ENCODE measurements around the gene NDUFA1.
"Not testable (repeated sequence)": the region's sequence is repeated elsewhere in the genome, so short reads cannot be mapped to it uniquely, and the experiment has no call there.

The NDUFA1 gene

GRCh38 chrX:119871599-119872395 lies at the start of gene NDUFA1, which contains the start of gene RNF113A:
TSS of gene NDUFA1 (plus strand) at chrX:119871832. CDS start at chrX:119871912, 80 bp downstream.
TSS of gene RNF113A (minus strand) at chrX:119871733. CDS start at chrX:119871613, 120 bp downstream.
- peak; percentile 49 for DNase-seq (ENCODE audit: low read depth)

DNA sequence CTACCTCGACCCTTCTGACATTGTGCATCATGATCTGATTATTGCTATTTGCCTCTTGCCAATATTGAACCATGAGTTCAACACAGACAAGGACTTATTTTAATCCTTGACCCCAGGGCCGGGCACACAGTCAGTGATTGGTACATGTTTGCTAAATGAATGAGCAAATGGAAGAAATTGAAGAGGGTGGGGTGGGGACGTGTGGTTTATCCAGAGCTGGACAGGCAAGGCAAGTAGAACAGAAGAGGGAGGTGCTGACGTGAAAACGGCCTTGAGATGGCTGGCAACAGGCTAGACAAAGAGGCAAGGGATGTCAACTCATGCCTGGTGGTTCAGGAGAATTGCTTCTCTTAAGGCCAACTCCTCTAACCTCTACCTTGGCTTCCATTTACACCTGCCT lies 47.4 kb upstream of the NDUFA1 start:
- not testable (repeated sequence) for DNase-seq (ENCODE audit: low read depth)

DNA sequence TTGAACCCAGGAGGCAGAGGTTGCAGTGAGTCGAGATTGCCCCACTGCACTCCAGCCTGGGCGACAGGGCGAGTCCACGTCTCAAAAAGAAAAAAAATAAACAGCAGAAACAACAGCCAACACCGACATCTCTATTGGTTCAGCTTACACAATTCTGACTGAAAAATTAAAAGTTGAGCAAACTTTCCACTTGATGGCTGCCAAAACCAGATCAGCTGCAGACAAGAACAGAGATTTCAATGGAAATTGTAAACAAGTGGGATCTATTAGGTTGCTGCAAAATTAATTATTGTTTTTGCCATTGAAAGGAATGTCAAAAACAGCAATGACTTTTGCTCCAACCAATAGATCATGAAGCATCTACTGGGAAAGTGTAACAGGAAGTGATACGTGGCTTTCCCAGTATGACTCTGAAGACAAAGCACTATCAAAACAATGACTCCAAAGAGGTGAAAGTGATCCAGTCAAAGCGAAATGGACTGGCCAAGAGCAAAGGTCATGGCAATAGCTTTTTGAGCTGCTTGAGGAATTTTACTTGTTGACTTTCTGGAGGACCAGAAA lies 45.2 kb upstream of the NDUFA1 start:
- peak; percentile 11 for DNase-seq (ENCODE audit: low read depth)

DNA sequence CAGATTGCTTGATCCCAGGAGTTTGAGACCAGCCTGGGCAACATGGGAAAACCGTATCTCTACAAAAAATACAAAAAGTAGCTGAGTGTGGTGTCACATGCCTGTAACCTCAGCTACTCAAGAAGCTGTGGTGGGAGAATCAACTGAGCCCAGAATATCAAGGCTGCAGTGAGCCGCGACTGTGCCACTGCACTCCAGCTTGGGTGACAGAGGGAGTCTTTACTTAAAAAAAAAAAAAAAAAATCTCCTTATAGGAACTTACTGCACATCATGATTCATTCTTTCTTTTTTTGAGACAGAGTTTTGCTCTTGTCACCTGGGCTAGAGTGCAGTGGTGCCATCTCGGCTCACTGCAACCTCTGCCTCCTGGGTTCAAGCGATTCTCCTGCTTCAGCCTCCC lies 43.2 kb upstream of the NDUFA1 start:
- DNase-seq (ENCODE audit: low read depth) = no peak

DNA sequence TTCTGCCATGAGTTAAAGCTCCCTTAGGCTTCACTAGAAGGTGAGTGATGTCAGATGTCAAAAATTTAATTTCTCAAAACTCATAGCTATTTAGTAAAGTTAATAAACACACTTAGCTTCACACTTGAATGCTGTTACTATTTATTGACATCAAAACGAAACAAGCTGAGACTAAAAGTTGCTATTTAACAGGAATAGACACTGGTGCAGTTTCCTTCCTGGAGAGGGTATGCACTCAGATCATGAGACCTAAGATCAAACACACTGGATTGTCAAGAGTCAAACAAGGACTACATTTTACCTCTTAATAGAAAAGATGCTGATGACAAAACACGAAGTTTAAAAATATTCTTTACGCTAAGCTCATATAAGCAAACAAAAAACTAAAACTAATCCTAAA lies 37.7 kb upstream of the NDUFA1 start:
- DNase-seq (ENCODE audit: low read depth) = no peak

- DNase-seq (ENCODE audit: low read depth) = peak; percentile 84
Measured at GRCh38 chrX:119852382-119853353, 19.0 kb upstream of the NDUFA1 start, which contains the start of gene UPF3B. TSS of gene UPF3B (minus strand) at chrX:119852963. CDS start at chrX:119852928, 35 bp downstream.

- DNase-seq (ENCODE audit: low read depth) = no peak
Measured at GRCh38 chrX:119853444-119853843, 18.2 kb upstream of the NDUFA1 start.

DNA sequence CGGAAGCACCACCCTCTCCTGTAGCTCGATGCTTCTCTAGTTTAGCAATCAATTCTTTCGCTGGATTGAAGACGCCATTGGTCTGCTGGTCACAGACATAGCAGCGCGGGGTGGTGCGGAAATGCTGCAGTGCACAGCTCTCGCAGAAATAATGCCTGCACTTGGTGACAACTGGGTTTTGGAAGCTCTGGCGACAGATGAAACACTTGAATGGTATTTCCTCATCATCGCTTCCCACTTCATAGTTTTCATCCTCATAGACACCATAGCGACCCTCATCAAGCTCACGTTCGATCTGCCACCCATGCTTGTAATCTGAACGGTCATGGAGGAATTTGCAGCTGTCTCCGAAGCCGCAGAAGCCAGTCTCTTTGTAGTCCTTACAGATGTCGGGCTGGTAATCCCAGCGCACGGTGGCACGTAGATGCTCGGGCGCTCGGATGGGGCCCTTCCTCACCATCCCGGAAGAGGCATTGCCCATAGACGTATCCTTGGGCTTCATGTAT lies 953 bp upstream of the NDUFA1 start:
- DNase-seq (ENCODE audit: low read depth) = no peak

GRCh38 chrX:119871245-119871598 lies 410 bp upstream of the NDUFA1 start:
- no peak for DNase-seq (ENCODE audit: low read depth)

- no peak for DNase-seq (ENCODE audit: low read depth)
Measured at GRCh38 chrX:119878740-119879139, 7.1 kb downstream of the NDUFA1 start.

- DNase-seq (ENCODE audit: low read depth) = no peak
Measured at GRCh38 chrX:119880076-119880475, 8.4 kb downstream of the NDUFA1 start.

- no peak for DNase-seq (ENCODE audit: low read depth)
Measured at GRCh38 chrX:119880552-119881437, 9.2 kb downstream of the NDUFA1 start.

GRCh38 chrX:119885554-119886428 lies 14.2 kb downstream of the NDUFA1 start:
- DNase-seq (ENCODE audit: low read depth) = no peak

- no peak for DNase-seq (ENCODE audit: low read depth)
Measured at GRCh38 chrX:119887721-119888425, 16.2 kb downstream of the NDUFA1 start.

DNA sequence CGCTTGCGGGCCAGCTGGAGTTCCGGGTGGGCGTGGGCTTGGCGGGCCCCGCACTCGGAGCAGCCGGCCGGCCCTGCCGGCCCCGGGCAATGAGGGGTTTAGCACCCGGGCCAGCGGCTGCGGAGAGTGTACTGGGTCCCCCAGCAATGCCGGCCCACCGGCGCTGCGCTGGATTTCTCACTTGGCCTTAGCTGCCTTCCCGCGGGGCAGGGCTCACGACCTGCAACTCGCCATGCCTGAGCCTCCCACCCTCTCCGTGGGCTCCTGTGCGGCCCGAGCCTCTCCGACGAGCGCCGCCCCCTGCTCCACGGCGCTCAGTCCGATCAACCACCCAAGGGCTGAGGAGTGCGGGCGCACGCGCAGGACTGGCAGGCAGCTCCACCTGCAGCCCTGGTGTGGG lies 19.0 kb downstream of the NDUFA1 start:
- DNase-seq (ENCODE audit: low read depth) = not testable (repeated sequence)

- not testable (repeated sequence) for DNase-seq (ENCODE audit: low read depth)
Measured at GRCh38 chrX:119891961-119892692, 20.5 kb downstream of the NDUFA1 start.

GRCh38 chrX:119895843-119896326 lies 24.3 kb downstream of the NDUFA1 start, which contains the start of gene AKAP14:
TSS of gene AKAP14 (plus strand) at chrX:119895893. CDS start at chrX:119903224, 7,331 bp downstream.
- no peak for DNase-seq (ENCODE audit: low read depth)

DNA sequence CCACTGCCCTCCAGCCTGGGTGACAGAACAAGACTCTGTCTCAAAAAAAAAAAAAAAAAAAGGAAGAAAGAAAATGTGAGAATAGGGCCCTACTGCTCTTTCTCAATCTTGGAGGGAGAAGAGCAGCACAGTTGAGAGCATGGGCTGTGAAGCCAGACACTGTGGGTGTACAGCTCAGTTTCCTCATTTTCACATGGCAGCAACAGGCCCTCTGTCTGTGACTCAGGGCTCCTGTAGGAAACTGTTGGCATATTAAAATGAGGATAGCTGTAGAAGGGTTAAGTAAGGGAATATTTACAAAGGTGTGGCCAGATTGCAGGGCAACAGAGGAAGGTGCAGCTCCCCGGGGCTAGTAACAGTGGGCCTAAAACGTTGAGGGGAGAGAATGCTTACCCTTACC lies 27.5 kb downstream of the NDUFA1 start:
- no peak for DNase-seq (ENCODE audit: low read depth)

Measured in HS-5 (cell line).